ENCODE data around the gene CLIC5. TPM values are rescaled to one million over a fixed set of nuclear protein-coding genes. Genes with fewer than 3 reads are reported as not detected.

The CLIC5 gene
- polyA plus RNA-seq, 1 donor from 2014 or later = 0.22 TPM

DNA sequence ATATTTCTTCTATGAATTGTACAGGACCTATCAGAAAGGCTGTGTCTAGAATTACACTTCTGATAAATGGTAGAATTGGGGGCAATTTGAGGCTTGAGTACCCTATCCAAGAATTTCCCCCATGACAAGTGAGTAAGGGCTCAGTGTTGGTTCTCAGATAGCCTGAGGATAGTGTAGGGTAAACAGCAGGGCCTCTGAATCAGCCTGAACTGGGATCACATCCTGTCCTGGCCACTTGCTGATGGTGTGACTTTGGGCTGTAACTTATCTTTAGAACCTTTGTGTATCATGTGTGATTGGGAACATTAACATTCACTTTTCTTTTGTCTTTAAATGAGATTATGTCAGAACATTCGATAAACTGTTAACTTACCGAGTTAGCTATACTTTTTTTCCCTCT is 151.0 kb downstream of the CLIC5 start:
- Histone ChIP-seq H3K4me3 (ENCODE audit: low read length) (no peak overlapping the region), H2AFZ (ENCODE audit: low read depth, low read length) (no peak overlapping the region)
- TF ChIP-seq TAF1 (IDR thresholded peaks at IDR 0.05; ENCODE audit: low read depth) (no peak), RAD21 (conservative IDR thresholded peaks at IDR 0.05) (no peak), EP300 (conservative IDR thresholded peaks at IDR 0.05; ENCODE audit: poor library complexity, severe bottlenecking) (no peak), SMC3 (conservative IDR thresholded peaks at IDR 0.05; ENCODE audit: poor library complexity) (no peak), MXI1 (conservative IDR thresholded peaks at IDR 0.05; ENCODE audit: poor library complexity, severe bottlenecking) (no peak), EZH2 (IDR thresholded peaks at IDR 0.05; ENCODE audit: borderline replicate concordance, insufficient read depth, low read length, poor library complexity, severe bottlenecking) (no peak), POLR2AphosphoS5 (IDR thresholded peaks at IDR 0.05) (no peak)
- TF ChIP-seq, protein P1, sequence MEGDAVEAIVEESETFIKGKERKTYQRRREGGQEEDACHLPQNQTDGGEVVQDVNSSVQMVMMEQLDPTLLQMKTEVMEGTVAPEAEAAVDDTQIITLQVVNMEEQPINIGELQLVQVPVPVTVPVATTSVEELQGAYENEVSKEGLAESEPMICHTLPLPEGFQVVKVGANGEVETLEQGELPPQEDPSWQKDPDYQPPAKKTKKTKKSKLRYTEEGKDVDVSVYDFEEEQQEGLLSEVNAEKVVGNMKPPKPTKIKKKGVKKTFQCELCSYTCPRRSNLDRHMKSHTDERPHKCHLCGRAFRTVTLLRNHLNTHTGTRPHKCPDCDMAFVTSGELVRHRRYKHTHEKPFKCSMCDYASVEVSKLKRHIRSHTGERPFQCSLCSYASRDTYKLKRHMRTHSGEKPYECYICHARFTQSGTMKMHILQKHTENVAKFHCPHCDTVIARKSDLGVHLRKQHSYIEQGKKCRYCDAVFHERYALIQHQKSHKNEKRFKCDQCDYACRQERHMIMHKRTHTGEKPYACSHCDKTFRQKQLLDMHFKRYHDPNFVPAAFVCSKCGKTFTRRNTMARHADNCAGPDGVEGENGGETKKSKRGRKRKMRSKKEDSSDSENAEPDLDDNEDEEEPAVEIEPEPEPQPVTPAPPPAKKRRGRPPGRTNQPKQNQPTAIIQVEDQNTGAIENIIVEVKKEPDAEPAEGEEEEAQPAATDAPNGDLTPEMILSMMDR (IDR thresholded peaks at IDR 0.05; ENCODE audit: poor library complexity, severe bottlenecking) = no peak
- TF ChIP-seq, protein P2, sequence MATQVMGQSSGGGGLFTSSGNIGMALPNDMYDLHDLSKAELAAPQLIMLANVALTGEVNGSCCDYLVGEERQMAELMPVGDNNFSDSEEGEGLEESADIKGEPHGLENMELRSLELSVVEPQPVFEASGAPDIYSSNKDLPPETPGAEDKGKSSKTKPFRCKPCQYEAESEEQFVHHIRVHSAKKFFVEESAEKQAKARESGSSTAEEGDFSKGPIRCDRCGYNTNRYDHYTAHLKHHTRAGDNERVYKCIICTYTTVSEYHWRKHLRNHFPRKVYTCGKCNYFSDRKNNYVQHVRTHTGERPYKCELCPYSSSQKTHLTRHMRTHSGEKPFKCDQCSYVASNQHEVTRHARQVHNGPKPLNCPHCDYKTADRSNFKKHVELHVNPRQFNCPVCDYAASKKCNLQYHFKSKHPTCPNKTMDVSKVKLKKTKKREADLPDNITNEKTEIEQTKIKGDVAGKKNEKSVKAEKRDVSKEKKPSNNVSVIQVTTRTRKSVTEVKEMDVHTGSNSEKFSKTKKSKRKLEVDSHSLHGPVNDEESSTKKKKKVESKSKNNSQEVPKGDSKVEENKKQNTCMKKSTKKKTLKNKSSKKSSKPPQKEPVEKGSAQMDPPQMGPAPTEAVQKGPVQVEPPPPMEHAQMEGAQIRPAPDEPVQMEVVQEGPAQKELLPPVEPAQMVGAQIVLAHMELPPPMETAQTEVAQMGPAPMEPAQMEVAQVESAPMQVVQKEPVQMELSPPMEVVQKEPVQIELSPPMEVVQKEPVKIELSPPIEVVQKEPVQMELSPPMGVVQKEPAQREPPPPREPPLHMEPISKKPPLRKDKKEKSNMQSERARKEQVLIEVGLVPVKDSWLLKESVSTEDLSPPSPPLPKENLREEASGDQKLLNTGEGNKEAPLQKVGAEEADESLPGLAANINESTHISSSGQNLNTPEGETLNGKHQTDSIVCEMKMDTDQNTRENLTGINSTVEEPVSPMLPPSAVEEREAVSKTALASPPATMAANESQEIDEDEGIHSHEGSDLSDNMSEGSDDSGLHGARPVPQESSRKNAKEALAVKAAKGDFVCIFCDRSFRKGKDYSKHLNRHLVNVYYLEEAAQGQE (IDR thresholded peaks at IDR 0.05; ENCODE audit: borderline replicate concordance) = no peak

DNA sequence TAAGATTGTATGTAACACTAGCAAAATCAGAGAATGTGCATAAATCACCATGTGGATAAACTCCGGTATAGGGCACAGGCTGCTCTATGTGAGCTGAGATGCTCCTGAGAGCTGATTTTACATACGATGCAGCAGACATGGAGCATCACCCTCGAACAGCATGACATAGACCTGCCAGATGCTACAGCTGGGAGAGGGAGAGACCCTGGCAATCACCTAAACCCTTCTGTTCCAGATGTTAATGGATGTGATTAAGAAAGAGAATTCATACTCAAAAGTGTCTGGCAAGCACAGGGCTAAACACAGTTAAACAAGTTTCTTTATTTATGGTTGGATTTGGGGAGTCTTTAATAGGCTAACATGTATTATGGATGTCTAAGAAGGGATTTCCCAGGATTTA is 157.0 kb downstream of the CLIC5 start:
- Histone ChIP-seq H3K36me3 (ENCODE audit: insufficient read depth, low read length) (no peaks in the 10 kb centered on the region), H3K79me2 (replicated peaks; ENCODE audit: insufficient read depth, low read length) (no peaks in the 10 kb centered on the region), H3K27ac (ENCODE audit: low read length) (no peak overlapping the region), H2AFZ (ENCODE audit: low read depth, low read length) (no peak overlapping the region), H3K4me3 (ENCODE audit: low read length) (no peak overlapping the region), H3K27me3 (ENCODE audit: insufficient read depth, low read depth, low read length) (no peaks in the 10 kb centered on the region), H3K9me2 (ENCODE audit: insufficient read depth, low read length) (no peaks in the 10 kb centered on the region), H3K9ac (ENCODE audit: low read length) (no peak overlapping the region), H3K9me3 (ENCODE audit: low read length) (no peaks in the 10 kb centered on the region), H4K20me1 (ENCODE audit: insufficient read depth) (no peaks in the 10 kb centered on the region), H3F3A (ENCODE audit: insufficient read depth, low read length, poor library complexity, severe bottlenecking) (no peaks in the 10 kb centered on the region), H3K4me2 (ENCODE audit: low read length) (no peak overlapping the region)
- TF ChIP-seq SMC3 (conservative IDR thresholded peaks at IDR 0.05; ENCODE audit: poor library complexity) = no peak
- TF ChIP-seq, protein P1 (IDR thresholded peaks at IDR 0.05; ENCODE audit: poor library complexity, severe bottlenecking) = no peak
- no peak for TF ChIP-seq MXI1 (conservative IDR thresholded peaks at IDR 0.05; ENCODE audit: poor library complexity, severe bottlenecking)
- no peak for TF ChIP-seq EP300 (conservative IDR thresholded peaks at IDR 0.05; ENCODE audit: poor library complexity, severe bottlenecking)
- no peak for TF ChIP-seq RAD21 (conservative IDR thresholded peaks at IDR 0.05)
- TF ChIP-seq POLR2AphosphoS5 (IDR thresholded peaks at IDR 0.05) = no peak
- TF ChIP-seq, protein P2 (IDR thresholded peaks at IDR 0.05; ENCODE audit: borderline replicate concordance) = no peak
- TF ChIP-seq EZH2 (IDR thresholded peaks at IDR 0.05; ENCODE audit: borderline replicate concordance, insufficient read depth, low read length, poor library complexity, severe bottlenecking) = no peak
- no peak for TF ChIP-seq TAF1 (IDR thresholded peaks at IDR 0.05; ENCODE audit: low read depth)

More for the DNA sequence above, 151.0 kb downstream of the CLIC5 start:
- no peaks in the 10 kb centered on the region for H4K20me1 ChIP-seq (ENCODE audit: insufficient read depth)
- no peaks in the 10 kb centered on the region for H3K9me2 ChIP-seq (ENCODE audit: insufficient read depth, low read length)
- no peak overlapping the region for H3K27ac ChIP-seq (ENCODE audit: low read length)
- no peaks in the 10 kb centered on the region for H3K79me2 ChIP-seq (replicated peaks; ENCODE audit: insufficient read depth, low read length)
- H3K4me2 ChIP-seq (ENCODE audit: low read length) = no peak overlapping the region
- H3K9ac ChIP-seq (ENCODE audit: low read length) = no peak overlapping the region
- H3K36me3 ChIP-seq (ENCODE audit: insufficient read depth, low read length) = no peaks in the 10 kb centered on the region
- no peaks in the 10 kb centered on the region for H3K27me3 ChIP-seq (ENCODE audit: insufficient read depth, low read depth, low read length)
- no peaks in the 10 kb centered on the region for H3K9me3 ChIP-seq (ENCODE audit: low read length)
- no peaks in the 10 kb centered on the region for H3F3A ChIP-seq (ENCODE audit: insufficient read depth, low read length, poor library complexity, severe bottlenecking)
